COLO829 (cell line): ENCODE measurements around the gene BFSP2.
A peak's percentile ranks its signal among the peaks of the same experiment; 100 is the strongest.
"Not testable (repeated sequence)": the region's sequence is repeated elsewhere in the genome, so short reads cannot be mapped to it uniquely, and the experiment has no call there.

Source experiments
- DNase-seq: peaks from one replicate; pipeline ENCODE4 v3.0.0; 2012; ENCODE audit warnings: low spot score

Gene BFSP2

DNA sequence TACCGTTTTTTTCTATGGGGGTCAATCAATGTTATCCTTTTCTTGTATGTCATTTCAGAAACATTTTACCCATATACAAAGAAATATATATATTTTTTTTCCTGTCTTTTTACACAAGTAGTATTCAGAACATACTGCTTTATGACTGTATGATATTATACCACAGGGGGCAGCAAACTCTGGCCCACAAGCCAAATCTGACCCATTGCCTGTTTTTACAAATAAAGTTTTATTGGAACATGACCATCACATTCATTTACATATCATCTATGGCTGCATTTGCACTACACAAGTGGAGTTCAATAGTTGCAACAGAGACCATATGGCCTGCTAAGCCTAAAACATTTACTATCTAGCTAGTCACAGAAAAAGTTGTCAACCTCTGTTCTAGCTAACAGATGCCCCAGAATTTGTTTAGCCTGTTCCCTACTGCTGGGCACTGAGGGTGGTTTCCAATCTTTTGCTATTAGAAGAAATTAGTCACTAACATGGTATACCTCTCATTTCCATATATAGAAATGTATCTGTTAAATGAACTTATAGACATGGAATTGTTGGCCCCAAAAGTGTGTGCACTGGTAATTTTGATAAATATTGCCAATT lies 57.7 kb downstream of the BFSP2 start:
- no peak for DNase-seq

DNA sequence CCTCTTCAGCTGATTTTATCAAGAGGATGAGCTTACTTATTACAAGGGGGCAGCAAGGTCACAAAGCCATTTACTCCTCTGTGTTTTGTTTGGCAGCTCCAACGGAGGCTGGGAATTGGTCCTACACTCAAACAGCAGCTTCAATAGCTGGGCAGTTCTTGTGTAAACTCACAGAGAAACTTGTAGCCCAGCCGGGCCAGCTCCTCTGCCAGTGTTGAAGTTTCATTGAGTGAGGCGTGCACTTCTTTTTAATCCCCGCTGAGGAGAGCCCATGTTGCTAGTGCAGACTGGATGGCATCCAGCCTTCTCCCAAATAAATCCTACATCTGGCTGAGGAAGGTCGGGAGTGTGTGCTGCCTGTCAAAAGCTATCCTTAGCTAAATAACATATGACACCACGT lies 59.5 kb downstream of the BFSP2 start:
- no peak for DNase-seq

- no peak for DNase-seq
Measured at GRCh38 chr3:133460809-133461208, 61.0 kb downstream of the BFSP2 start.

DNA sequence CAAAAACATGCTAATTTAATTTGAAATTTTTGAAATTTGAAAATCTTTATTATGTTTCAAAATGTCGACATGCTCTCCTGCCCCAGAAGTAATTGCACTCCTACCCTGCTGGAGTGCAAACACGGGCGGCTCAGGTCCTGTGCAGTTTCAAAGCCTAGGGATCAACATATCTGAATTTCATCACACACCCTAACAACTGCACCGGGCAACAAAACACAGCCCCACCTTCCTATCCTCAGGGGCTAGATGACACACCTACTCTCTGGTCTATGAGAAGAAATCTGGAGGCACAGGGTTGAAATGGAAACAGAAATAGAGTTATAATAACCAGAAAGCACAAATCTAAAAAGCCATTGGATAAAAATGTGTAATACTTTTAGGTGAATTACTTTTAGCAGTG lies 61.4 kb downstream of the BFSP2 start:
- no peak for DNase-seq

DNA sequence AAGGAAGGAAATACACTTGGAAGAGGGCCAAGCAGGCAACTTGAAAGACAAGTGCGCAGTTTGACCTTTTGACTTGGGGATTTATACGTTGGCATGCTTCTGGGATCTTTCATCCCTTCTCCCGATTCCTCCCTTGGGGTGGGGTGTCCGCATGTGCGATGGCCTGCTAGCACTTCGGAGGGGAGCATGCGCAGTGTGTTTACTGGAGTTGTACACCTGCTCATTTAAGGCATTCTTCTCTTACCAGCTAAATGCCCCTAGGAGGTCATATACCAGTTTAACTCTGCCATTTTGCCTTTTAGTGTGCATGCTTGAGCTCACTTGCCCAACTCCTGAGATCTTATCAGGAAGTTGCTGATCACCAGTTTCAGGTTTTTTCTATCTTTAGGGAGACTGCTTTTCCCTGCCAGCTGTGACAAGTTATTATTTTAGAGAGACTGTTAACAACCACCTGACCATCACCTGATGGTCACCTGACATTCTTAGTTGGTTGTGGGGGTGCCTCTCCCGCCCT lies 63.5 kb downstream of the BFSP2 start:
- DNase-seq: no peak

GRCh38 chr3:133464573-133464972 lies 64.7 kb downstream of the BFSP2 start:
- no peak for DNase-seq

DNA sequence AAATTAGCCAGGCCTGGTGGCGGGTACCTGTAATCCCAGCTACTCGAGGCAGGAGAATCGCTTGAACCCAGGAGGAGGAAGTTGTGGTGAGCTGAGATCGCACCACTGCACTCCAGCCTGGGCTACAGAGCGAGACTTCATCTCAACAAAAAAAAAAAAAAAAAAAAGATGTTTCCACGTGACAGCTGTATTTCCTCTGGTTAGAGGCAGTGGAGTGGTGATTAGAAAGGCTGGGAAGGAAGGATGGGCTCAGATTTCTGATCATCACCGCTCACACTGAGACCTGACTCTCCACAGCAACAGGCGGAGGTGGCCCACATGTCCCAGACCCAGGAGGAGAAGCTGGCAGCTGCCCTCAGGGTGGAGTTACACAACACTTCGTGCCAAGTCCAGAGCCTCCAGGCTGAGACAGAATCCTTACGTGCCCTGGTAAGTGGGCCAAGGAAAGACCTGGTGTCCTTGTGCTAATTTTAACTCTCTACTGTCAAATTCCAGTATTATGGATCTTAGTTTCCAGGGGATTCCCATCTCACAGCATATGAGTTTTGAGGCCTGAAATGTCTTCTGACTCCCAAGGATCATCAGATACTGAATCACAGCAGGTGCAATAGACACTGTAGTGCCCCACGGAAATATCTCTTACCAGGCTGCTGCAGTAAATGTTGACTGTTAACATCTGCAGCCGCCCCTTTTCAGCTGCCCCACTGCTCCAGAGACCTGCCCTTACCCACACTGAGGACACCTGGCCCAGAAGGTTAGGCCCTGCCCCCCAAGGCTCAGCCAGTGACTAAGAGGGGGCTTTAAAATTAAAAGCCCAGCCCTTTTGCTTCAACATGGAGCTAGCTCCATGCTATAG lies 66.9 kb downstream of the BFSP2 start:
- DNase-seq: no peak

DNA sequence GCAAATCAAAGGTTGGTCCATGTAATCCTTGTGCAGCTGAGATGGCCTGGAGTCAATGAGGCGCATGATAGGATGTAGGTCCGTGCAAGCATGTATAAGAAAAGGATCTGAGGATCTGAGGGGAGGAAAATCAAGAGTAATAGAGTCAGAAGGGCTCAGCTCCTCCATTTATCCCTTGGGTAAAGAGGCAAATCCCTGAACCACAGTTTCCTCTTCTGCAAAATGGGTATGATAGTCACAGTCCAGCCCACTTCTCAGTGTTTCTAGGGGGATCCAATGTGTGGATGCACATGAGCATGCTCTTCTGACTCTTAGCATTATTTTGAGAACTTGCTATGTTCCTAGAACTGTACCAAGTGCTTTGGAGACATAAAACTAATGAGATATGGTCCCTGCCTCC lies 67.9 kb downstream of the BFSP2 start:
- DNase-seq: no peak

DNA sequence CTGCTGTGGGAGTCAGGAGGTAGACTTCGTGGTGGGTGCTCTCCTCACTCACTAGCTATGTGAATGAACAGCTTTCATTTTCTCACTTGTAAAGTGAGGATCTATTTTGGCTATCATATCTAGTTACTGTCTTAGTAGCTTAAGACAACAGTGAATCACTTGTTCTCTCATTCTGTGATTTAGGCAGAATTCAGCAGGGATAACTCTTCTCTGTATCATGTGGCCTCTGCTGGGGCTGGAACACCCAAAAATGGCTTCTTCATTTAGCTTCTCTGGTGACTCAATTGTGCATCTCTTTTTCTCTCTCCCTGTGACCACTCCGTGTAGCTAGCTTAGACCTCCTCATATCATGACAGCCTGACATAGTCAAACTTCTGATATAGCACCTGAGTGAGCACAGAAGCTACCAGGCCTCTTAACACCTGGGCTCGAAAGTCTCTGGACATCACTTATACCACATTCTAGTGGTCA lies 68.4 kb downstream of the BFSP2 start:
- DNase-seq: peak; percentile 80

GRCh38 chr3:133469140-133469731 lies 69.4 kb downstream of the BFSP2 start:
- DNase-seq: peak; percentile 64

DNA sequence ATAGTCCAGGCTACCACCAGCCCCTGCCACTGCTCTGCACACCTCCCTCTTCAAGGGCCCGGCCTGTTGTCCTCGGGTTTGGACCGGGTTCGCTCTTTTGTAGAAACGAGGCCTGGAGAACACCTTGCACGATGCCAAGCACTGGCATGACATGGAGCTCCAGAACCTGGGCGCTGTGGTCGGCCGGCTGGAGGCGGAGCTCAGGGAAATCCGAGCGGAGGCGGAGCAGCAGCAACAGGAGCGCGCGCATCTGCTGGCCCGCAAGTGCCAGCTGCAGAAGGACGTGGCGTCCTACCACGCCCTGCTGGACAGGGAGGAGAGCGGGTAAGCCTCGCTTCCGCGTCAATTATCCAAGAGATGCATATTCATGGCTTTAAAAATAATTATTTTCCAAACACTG lies 72.4 kb downstream of the BFSP2 start:
- DNase-seq: no peak

DNA sequence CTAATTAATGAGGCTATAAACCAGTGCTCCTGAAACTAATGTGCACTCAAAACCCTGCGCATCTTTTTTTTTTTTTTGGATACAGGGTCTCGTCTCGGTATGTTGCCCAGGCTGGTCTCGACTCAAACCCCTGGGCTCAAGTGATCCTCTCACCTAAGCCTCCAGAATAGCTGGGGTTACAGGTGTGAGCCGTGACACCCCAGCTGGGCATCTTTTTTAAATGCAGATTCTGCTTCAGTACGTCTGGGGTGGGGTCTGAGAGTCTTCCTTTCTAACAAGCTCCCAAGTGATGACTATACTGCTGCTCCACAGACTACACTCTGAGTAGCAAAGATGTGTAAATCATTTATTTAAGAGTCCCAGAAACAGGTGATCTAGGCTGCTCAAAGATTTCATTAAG lies 73.0 kb downstream of the BFSP2 start:
- DNase-seq: no peak

GRCh38 chr3:133473472-133474191 lies 73.8 kb downstream of the BFSP2 start:
- not testable (repeated sequence) for DNase-seq

- no peak for DNase-seq
Measured at GRCh38 chr3:133474251-133474801, 74.5 kb downstream of the BFSP2 start.

- no peak for DNase-seq
Measured at GRCh38 chr3:133474817-133475216, 75.0 kb downstream of the BFSP2 start.

- DNase-seq: no peak
Measured at GRCh38 chr3:133475245-133476010, 75.6 kb downstream of the BFSP2 start.

DNA sequence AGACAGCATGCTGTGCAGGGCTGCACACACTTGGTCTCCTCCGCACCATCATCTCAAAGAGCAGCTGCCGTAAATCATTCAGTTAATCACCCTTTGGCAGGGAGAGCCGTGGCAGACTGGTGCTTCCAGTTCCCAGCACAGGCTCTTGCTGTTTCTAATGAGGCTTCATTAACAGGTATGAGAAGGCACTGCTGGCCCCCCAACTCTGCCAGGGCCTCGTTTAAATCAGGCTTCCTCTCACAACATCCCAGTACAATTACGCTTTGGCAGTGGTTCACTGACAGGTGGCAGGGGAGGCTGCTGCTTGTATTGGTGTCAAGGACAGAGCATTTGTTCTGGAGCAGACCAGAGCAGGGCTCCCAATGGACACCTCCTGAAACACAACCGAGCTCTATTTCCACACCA lies 77.1 kb downstream of the BFSP2 start:
- DNase-seq: no peak

DNA sequence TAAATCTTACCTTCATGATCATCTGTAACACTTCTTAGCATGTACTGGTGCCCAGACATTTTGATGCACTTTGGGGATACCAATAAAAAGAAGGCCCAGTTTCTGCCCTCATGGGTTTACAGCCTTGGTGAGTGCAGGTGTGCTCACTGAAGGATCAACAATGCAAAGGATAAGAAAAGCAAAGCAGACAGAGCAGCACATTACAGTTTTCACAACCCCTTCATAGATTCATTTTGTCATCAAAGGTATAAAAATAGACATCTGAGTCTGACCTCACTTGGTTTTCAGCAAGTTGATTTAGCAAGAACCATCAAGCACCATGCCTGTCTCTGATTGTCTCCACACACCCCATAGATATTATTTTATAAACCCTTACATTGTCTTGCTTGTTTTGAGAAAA lies 77.6 kb downstream of the BFSP2 start:
- DNase-seq: no peak

- no peak for DNase-seq
Measured at GRCh38 chr3:133478624-133479023, 78.8 kb downstream of the BFSP2 start.

GRCh38 chr3:133479401-133479800 lies 79.5 kb downstream of the BFSP2 start:
- no peak for DNase-seq
